HepG2 (cell line): Measurements from ENCODE around the gene TAT. TPM values are rescaled to one million over a fixed set of nuclear protein-coding genes. Genes with fewer than 3 reads are reported as not detected.

Source experiments
- HDAC6 ChIP-seq: fragments of 200-600 bp; sonication (generic); IDR thresholded peaks from 2 replicates; pipeline ENCODE4 v1.7.0; 2017; ENCODE audit warnings: mild to moderate bottlenecking, antibody characterized with exemption, low read length, low read depth
- LCORL ChIP-seq, 2 experiments: fragments of 450-650 bp in 1 of 2; sonication (generic) in 1 of 2; formaldehyde crosslinking in 1 of 2; IDR thresholded peaks; 2 replicates each; pipeline versions ENCODE4 v1.5.0 to v1.6.1; 2017 to 2020; ENCODE audit warnings: antibody characterized with exemption in 1 of 2, missing genetic modification reagents in 1 of 2
- MIER3 ChIP-seq: IDR thresholded peaks from 2 replicates; pipeline ENCODE4 v1.6.1; 2016; ENCODE audit warnings: missing compliant biosample characterization, borderline replicate concordance
- NCOA2 ChIP-seq: sonication (generic); formaldehyde crosslinking; IDR thresholded peaks from 2 replicates; pipeline ENCODE4 v1.8.0; 2022; ENCODE audit warnings: inconsistent platforms
- RBFOX2 ChIP-seq: fragments of 200-400 bp; formaldehyde crosslinking; IDR thresholded peaks from 2 replicates; pipeline ENCODE4 v1.6.1; 2017; ENCODE audit warnings: low read depth, mild to moderate bottlenecking, low read length
- ZMYM3 ChIP-seq: sonication (generic); formaldehyde crosslinking; IDR thresholded peaks from 2 replicates; pipeline ENCODE4 v1.5.1; 2020; ENCODE audit warnings: mild to moderate bottlenecking, missing genetic modification reagents
- ZNF12 ChIP-seq: sonication (generic); formaldehyde crosslinking; IDR thresholded peaks from 2 replicates; pipeline ENCODE4 v1.5.0; 2020; ENCODE audit warnings: missing genetic modification reagents
- ZNF263 ChIP-seq: sonication (generic); formaldehyde crosslinking; IDR thresholded peaks from 2 replicates; pipeline ENCODE4 v1.4.0; 2020; ENCODE audit warnings: missing genetic modification reagents
- ZNF34 ChIP-seq: sonication (generic); formaldehyde crosslinking; IDR thresholded peaks from 2 replicates; pipeline ENCODE4 v1.4.0; 2020; ENCODE audit warnings: mild to moderate bottlenecking, missing genetic modification reagents, borderline replicate concordance
- ZNF350 ChIP-seq: sonication (generic); formaldehyde crosslinking; IDR thresholded peaks from 2 replicates; pipeline ENCODE4 v1.4.0; 2020; ENCODE audit warnings: mild to moderate bottlenecking, low read depth, missing genetic modification reagents, borderline replicate concordance
- ZNF567 ChIP-seq: sonication (generic); formaldehyde crosslinking; IDR thresholded peaks from 2 replicates; pipeline ENCODE4 v1.8.1; 2023; ENCODE audit warnings: mild to moderate bottlenecking, missing genetic modification reagents, borderline replicate concordance
- ZNF770 ChIP-seq: sonication (generic); formaldehyde crosslinking; IDR thresholded peaks from 2 replicates; pipeline ENCODE4 v1.5.0; 2020; ENCODE audit warnings: mild to moderate bottlenecking, missing genetic modification reagents
- polyA plus RNA-seq, 8 experiments: library from polyadenylated mRNA; depleted of rRNA in 3 of 8; stranded (reverse) in 7 of 8; unstranded in 1 of 8; fragments of >200 nt; fragmentation: Illumina TruSeq in 4 of 8; extraction: Trizol in 4 of 8; gene quantifications; 2 replicates each; pipeline versions ENCODE4 v1.2.1 to v1.2.3, GENCODE V29; 2011 to 2016; ENCODE audit warnings: low read depth in 4 of 8, missing spikeins in 1 of 8, mixed read lengths in 1 of 8; ENCODE audit not compliant: insufficient read depth in 1 of 8
- total RNA-seq, 5 experiments: library from RNA; depleted of rRNA; stranded (reverse); fragments of >200 nt; fragmentation: Illumina TruSeq; extraction: Trizol; gene quantifications; 2 replicates each; pipeline ENCODE4 v1.2.3, GENCODE V29; 2016; ENCODE audit warnings: low read depth in 1 of 5
- TF ChIP-seq, protein P1 (sequence below): sonication (generic); formaldehyde crosslinking; IDR thresholded peaks from 2 replicates; pipeline ENCODE4 v1.8.0; 2022; ENCODE audit warnings: mild to moderate bottlenecking, missing genetic modification reagents; ENCODE audit not compliant: insufficient replicate concordance
- TF ChIP-seq, protein P2 (sequence below): sonication (generic); formaldehyde crosslinking; IDR thresholded peaks from 2 replicates; pipeline ENCODE4 v1.5.1; 2020; ENCODE audit warnings: mild to moderate bottlenecking, missing genetic modification reagents, moderate library complexity
- TF ChIP-seq, protein P3 (sequence below): IDR thresholded peaks from 2 replicates; pipeline ENCODE4 v1.6.1; 2016; ENCODE audit warnings: mild to moderate bottlenecking, missing biosample characterization, missing genetic modification reagents
- TF ChIP-seq, protein P4 (sequence below): sonication (generic); formaldehyde crosslinking; IDR thresholded peaks from 2 replicates; pipeline ENCODE4 v1.8.0; 2022; ENCODE audit warnings: mild to moderate bottlenecking, missing genetic modification reagents, moderate library complexity
- TF ChIP-seq, protein P5 (sequence below): sonication (generic); formaldehyde crosslinking; IDR thresholded peaks from 2 replicates; pipeline ENCODE4 v1.5.0; 2020; ENCODE audit warnings: missing genetic modification reagents

The TAT gene
- total and polyA plus RNA-seq, 2 of the 13 experiments (the other 11 are each of a cell fraction or from before 2014, with no cell fraction given), result 1.6 to 5.8 TPM

DNA sequence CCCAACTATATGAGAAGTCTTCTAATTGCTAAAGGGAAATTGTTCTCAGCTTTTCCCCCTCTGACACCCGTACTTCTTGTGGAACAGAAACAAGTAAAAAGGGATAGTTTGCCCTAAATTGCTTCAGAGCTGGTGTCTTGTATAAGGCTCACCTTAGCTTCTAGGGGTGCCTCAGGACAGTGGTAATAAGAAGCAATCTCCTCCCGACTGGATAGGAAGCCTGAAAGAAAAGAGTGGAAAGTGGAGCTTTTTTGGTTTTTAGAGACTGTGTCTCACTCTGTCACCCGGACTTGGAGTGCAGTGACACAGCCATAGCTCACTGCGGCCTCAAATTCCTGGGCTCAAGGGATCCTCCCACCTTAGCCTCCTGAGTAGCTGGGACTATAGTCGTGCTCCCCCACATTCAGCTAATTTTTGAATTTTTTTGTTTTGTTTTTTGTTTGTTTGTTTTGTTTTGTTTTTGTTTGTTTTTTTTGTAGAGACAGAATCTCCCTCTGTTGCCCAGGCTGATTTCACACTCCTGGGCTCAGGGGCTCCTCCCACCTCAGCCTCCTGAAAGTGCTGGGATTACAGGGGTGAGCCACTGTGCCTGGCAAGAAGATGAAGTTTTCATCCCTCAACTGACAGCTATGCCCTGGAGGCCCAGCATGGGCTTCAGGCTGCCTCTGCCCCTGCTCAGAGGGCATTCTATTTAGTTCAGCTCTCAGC, 3.4 kb downstream of the TAT start (continued):
- 0 out of 2 replicates have a peak, but pooled peaks have one; percentile 31 for TF ChIP-seq ZNF567 (CRISPR knock-in tag)
- TF ChIP-seq ZMYM3 (CRISPR knock-in tag), result peak; percentile 80
- TF ChIP-seq MIER3 (CRISPR knock-in tag), result no peak
- TF ChIP-seq ZNF350, result peak; percentile 62; the same call in 1 of the 2 replicates
- TF ChIP-seq, protein P1, sequence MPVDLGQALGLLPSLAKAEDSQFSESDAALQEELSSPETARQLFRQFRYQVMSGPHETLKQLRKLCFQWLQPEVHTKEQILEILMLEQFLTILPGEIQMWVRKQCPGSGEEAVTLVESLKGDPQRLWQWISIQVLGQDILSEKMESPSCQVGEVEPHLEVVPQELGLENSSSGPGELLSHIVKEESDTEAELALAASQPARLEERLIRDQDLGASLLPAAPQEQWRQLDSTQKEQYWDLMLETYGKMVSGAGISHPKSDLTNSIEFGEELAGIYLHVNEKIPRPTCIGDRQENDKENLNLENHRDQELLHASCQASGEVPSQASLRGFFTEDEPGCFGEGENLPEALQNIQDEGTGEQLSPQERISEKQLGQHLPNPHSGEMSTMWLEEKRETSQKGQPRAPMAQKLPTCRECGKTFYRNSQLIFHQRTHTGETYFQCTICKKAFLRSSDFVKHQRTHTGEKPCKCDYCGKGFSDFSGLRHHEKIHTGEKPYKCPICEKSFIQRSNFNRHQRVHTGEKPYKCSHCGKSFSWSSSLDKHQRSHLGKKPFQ, result peak; percentile 54
- TF ChIP-seq NCOA2 (CRISPR knock-in tag), result 0 out of 2 replicates have a peak, but pooled peaks have one; percentile 17
- TF ChIP-seq, protein P2, sequence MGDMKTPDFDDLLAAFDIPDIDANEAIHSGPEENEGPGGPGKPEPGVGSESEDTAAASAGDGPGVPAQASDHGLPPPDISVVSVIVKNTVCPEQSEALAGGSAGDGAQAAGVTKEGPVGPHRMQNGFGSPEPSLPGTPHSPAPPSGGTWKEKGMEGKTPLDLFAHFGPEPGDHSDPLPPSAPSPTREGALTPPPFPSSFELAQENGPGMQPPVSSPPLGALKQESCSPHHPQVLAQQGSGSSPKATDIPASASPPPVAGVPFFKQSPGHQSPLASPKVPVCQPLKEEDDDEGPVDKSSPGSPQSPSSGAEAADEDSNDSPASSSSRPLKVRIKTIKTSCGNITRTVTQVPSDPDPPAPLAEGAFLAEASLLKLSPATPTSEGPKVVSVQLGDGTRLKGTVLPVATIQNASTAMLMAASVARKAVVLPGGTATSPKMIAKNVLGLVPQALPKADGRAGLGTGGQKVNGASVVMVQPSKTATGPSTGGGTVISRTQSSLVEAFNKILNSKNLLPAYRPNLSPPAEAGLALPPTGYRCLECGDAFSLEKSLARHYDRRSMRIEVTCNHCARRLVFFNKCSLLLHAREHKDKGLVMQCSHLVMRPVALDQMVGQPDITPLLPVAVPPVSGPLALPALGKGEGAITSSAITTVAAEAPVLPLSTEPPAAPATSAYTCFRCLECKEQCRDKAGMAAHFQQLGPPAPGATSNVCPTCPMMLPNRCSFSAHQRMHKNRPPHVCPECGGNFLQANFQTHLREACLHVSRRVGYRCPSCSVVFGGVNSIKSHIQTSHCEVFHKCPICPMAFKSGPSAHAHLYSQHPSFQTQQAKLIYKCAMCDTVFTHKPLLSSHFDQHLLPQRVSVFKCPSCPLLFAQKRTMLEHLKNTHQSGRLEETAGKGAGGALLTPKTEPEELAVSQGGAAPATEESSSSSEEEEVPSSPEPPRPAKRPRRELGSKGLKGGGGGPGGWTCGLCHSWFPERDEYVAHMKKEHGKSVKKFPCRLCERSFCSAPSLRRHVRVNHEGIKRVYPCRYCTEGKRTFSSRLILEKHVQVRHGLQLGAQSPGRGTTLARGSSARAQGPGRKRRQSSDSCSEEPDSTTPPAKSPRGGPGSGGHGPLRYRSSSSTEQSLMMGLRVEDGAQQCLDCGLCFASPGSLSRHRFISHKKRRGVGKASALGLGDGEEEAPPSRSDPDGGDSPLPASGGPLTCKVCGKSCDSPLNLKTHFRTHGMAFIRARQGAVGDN, result peak; percentile 21; the same call in 1 of the 2 replicates
- TF ChIP-seq, protein P3, sequence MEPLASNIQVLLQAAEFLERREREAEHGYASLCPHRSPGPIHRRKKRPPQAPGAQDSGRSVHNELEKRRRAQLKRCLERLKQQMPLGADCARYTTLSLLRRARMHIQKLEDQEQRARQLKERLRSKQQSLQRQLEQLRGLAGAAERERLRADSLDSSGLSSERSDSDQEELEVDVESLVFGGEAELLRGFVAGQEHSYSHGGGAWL (CRISPR knock-in tag), result peak; percentile 17; the same call in 1 of the 2 replicates
- no peak for TF ChIP-seq RBFOX2
- TF ChIP-seq ZNF34 (CRISPR knock-in tag), result no peak
- TF ChIP-seq LCORL (IDR thresholded peaks at IDR 0.05), result no peak
- peak; percentile 64; the same call in 1 of the 2 replicates for TF ChIP-seq LCORL (CRISPR knock-in tag; IDR thresholded peaks at IDR 0.05)
- no peak for TF ChIP-seq HDAC6
- TF ChIP-seq, protein P4, sequence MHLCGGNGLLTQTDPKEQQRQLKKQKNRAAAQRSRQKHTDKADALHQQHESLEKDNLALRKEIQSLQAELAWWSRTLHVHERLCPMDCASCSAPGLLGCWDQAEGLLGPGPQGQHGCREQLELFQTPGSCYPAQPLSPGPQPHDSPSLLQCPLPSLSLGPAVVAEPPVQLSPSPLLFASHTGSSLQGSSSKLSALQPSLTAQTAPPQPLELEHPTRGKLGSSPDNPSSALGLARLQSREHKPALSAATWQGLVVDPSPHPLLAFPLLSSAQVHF (CRISPR knock-in tag), result no peak
- TF ChIP-seq, protein P5, sequence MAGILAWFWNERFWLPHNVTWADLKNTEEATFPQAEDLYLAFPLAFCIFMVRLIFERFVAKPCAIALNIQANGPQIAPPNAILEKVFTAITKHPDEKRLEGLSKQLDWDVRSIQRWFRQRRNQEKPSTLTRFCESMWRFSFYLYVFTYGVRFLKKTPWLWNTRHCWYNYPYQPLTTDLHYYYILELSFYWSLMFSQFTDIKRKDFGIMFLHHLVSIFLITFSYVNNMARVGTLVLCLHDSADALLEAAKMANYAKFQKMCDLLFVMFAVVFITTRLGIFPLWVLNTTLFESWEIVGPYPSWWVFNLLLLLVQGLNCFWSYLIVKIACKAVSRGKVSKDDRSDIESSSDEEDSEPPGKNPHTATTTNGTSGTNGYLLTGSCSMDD (CRISPR knock-in tag), result no peak
- peak; percentile 61; the same call in 1 of the 2 replicates for TF ChIP-seq ZNF263 (CRISPR knock-in tag)
- peak; percentile 35; the same call in 1 of the 2 replicates for TF ChIP-seq ZNF12
- peak; percentile 98 for TF ChIP-seq ZNF770 (CRISPR knock-in tag)
